ENCODE results near the gene CD28. TPM values are rescaled to one million over a fixed set of nuclear protein-coding genes. Genes with fewer than 3 reads are reported as not detected.
"Not testable (repeated sequence)": the region's sequence is repeated elsewhere in the genome, so short reads cannot be mapped to it uniquely, and the experiment has no call there.

Gene CD28
- polyA plus RNA-seq, 3 donors from 2014 or later: 0.04 to 0.37 (median 0.13) TPM

DNA sequence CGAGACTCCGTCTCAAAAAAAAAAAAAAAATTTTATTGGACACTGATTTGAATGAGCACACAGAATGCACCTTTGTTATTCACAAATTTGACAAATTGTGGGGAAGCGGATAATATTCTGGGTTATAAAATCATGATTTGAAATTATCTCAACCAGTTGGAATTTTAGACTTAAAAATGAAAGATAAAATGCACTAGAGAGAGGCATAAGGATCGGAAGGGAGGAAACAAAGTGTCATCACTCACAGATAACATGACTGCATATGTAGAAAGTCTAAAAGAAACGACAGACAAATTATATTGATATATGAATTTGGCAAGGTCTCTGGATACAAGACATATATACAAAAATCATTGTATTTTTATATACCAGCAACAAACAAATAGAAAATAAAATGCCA lies 70.6 kb downstream of the CD28 start:
- no peaks in the 10 kb centered on the region for H3K36me3 Mint-ChIP-seq
- H3K9me3 Mint-ChIP-seq: peaks cover 0 to 4% (median 0%) of the 10 kb centered on the region in 6 donors
- DNase-seq: no peak
- no peak overlapping the region for H3K27ac Mint-ChIP-seq
- peaks cover 14% of the 10 kb centered on the region in 2 donors for H3K4me1 Mint-ChIP-seq
- H3K4me3 Mint-ChIP-seq: no peak overlapping the region
- H3K27me3 Mint-ChIP-seq (ENCODE audit: low read depth in 3 of 3): peaks cover 0 to 7% (median 5%) of the 10 kb centered on the region in 3 donors

DNA sequence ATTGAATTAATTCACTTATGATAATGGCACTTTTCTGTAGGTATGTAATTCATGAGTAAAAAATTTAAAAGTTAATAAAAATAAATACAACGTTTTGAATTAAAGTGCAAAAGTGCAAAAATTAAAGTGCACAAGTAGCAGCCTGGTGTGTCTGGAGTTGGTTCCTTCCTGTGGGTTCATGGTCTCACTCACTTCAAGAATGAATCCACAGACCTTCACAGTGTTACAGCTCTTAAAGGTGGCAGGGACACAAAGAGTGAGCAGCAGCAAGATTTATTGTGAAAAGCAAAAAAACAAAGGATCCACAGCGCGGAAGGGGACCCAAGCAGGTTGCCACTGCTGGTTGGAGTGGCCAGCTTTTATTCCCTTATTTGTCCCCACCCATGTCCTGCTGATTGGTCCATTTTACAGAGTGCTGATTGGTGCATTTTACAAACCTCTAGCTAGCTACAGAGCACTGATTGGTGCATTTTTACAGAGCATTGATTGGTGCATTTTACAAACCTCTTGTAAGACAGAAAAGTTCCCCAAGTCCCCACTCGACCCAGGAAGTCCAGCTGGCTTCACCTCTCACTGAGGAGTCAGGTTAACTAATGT lies 73.1 kb downstream of the CD28 start:
- peaks cover 22 to 23% of the 10 kb centered on the region in 2 donors for H3K4me1 Mint-ChIP-seq
- peak; percentile 21 to 40 (median 23) for DNase-seq
- peak overlapping the region in 4 of 5 donors; percentile 17 to 49 (median 39) for H3K4me3 Mint-ChIP-seq
- not testable (repeated sequence) for H3K36me3 Mint-ChIP-seq; H3K27me3 Mint-ChIP-seq (ENCODE audit: low read depth in 3 of 3); H3K9me3 Mint-ChIP-seq
- peak overlapping the region in 4 of 6 donors; percentile 30 to 83 (median 60) for H3K27ac Mint-ChIP-seq

DNA sequence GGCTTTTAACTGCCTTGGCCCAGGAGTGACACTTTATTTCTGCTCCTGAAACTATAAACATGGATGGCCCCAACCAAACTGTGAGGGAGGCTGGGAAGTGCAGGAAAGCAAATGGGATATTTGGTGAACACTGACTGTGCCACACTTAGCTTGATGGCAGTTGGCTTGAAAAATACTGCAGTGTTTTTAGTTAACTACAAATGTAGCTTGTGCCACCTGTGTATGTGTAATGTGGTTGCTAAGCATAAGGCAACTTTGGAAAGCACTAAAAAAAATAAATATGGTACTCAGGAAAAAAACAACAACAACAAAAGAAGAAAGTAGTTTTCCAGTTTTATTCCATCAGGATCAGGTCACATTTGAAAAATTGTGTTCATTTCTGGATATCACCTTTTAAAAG lies 73.8 kb downstream of the CD28 start:
- Mint-ChIP-seq H3K27ac (peak overlapping the region in 2 of 6 donors; percentile 52 to 62), H3K4me3 (no peak overlapping the region), H3K27me3 (ENCODE audit: low read depth in 3 of 3) (peaks cover 0 to 5% (median 0%) of the 10 kb centered on the region in 3 donors), H3K9me3 (no peaks in the 10 kb centered on the region), H3K4me1 (peaks cover 26 to 27% of the 10 kb centered on the region in 2 donors), H3K36me3 (peaks cover 0 to 3% (median 0%) of the 10 kb centered on the region in 3 donors)
- DNase-seq: no peak

DNA sequence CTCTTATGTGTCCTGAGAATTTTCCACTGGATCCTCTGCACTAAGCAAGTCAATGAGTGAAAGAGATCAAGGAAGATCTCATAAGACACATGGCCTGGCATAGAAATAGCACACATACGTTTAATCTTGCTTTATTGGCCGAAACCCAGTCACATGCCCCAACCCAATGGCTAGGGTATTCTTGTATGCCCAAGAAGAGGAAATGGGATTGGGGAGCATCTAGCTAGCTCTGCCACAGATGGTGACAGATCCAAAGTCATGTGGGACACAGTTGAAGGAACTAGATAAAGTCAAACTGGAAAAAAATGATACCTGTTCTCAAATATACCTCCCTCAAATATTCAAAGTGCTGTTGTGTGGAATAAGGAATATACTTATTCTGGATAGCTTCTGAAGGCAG lies 74.7 kb downstream of the CD28 start:
- Mint-ChIP-seq H3K4me3 (no peak overlapping the region), H3K9me3 (no peaks in the 10 kb centered on the region), H3K27me3 (ENCODE audit: low read depth in 3 of 3) (peaks cover 0 to 2% (median 0%) of the 10 kb centered on the region in 3 donors), H3K36me3 (peaks cover 0 to 3% (median 0%) of the 10 kb centered on the region in 3 donors), H3K4me1 (peaks cover 26 to 27% of the 10 kb centered on the region in 2 donors), H3K27ac (peak overlapping the region in 1 of 6 donors; percentile 24)
- no peak for DNase-seq

DNA sequence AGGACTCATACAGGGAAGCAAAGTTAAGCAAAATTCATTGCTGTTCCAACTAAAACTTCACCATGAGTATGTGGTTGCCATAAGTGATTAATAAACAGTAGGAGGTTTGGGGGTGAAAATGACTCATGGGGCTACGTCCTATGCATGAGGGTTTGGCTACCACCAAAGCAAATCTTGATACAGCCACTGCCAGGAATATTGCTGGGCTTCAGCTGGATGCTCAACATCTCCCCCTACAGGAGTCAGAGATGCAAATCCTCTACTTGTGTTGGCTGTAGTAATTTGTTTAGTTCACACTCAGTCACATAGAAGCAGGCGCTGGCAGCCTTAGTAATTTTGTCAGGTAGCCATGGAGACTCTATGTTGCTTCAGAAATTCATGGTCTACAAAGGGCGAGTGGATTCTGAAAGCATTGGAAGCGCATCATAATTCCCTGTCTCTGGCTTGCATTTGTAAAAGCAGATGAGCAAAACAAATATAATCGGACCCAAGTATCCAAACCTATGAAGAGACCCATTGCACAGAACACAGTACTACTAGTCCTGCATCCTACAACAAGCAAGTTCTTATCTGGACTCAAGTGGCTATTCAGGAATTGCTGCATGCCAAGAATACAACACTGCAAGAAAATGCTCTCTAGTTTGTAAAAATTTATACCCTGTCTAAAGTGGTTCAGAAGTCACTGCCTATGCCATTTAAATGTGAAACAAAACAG lies 76.0 kb downstream of the CD28 start:
- H3K27ac Mint-ChIP-seq: no peak overlapping the region
- peaks cover 0 to 2% (median 0%) of the 10 kb centered on the region in 3 donors for H3K27me3 Mint-ChIP-seq (ENCODE audit: low read depth in 3 of 3)
- no peaks in the 10 kb centered on the region for H3K9me3 Mint-ChIP-seq
- no peak overlapping the region for H3K4me3 Mint-ChIP-seq
- peaks cover 0 to 3% (median 0%) of the 10 kb centered on the region in 3 donors for H3K36me3 Mint-ChIP-seq
- peaks cover 26 to 27% of the 10 kb centered on the region in 2 donors for H3K4me1 Mint-ChIP-seq
- DNase-seq: peak; percentile 30 to 53 (median 51)

DNA sequence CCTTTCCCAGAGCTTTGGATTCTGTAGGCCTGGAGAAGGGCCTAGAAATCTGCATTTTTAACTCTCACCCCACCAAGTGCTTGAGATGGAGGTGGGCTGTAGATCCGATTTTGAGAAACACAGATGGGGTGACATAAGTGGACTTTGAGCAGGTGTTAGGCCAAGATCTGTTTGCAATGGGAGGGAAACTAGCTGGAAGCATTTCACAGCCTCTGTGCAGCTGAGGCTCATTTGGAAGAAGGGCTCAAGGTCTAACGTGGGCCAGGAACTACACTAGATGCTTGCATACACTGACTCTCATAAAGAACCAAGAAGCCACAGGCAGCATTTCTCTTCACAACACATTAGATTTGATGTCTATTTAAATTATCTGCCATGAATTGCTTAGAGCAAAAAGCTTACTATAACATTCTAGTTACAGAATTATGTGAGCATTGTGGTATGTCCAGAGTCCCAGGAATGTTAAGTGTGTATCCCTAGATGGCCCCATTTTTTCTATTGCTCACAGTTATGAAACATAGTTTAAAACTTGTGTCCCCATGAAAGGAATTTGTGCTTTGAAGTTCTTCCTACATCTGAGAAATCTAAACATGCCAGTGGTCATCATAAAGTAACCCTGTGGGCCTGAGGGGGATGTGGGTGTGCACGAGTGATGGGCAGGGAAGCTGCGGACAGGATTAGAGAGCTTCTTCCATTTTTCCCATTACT lies 77.2 kb downstream of the CD28 start:
- Mint-ChIP-seq H3K4me1 (peaks cover 23 to 27% of the 10 kb centered on the region in 2 donors), H3K4me3 (no peak overlapping the region), H3K27ac (peak overlapping the region in 1 of 6 donors; percentile 27), H3K36me3 (peaks cover 0 to 3% (median 0%) of the 10 kb centered on the region in 3 donors), H3K9me3 (no peaks in the 10 kb centered on the region), H3K27me3 (ENCODE audit: low read depth in 3 of 3) (peaks cover 0 to 2% (median 0%) of the 10 kb centered on the region in 3 donors)
- DNase-seq: no peak

DNA sequence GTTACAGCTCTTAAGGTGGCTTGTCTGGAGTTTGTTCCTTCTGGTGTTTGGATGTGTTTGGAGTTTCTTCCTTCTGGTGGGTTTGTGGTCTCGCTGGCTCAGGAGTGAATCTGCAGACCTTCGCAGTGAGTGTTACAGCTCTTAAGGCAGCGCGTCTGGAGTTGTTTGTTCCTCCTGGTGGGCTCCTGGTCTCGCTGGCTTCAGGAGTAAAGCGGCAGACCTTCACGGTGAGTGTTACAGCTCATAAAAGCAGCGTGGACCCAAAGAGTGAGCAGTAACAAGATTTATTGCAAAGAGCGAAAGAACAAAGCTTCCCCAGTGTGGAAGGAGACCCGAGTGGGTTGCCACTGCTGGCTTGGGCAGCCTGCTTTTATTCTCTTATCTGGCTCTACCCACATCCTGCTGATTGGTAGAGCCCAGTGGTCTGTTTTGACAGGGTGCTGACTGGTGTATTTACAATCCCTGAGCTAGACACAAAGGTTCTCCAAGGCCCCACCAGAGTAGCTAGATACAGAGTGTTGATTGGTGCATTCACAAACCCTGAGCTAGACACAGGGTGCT lies 78.4 kb downstream of the CD28 start:
- DNase-seq; H3K36me3 Mint-ChIP-seq; H3K27me3 Mint-ChIP-seq (ENCODE audit: low read depth in 3 of 3); H3K9me3 Mint-ChIP-seq: not testable (repeated sequence)
- Mint-ChIP-seq H3K4me3 (peak overlapping the region in 4 of 5 donors; percentile 17 to 65 (median 46)), H3K4me1 (peaks cover 16 to 18% of the 10 kb centered on the region in 2 donors), H3K27ac (peak overlapping the region in 1 of 6 donors; percentile 13)

DNA sequence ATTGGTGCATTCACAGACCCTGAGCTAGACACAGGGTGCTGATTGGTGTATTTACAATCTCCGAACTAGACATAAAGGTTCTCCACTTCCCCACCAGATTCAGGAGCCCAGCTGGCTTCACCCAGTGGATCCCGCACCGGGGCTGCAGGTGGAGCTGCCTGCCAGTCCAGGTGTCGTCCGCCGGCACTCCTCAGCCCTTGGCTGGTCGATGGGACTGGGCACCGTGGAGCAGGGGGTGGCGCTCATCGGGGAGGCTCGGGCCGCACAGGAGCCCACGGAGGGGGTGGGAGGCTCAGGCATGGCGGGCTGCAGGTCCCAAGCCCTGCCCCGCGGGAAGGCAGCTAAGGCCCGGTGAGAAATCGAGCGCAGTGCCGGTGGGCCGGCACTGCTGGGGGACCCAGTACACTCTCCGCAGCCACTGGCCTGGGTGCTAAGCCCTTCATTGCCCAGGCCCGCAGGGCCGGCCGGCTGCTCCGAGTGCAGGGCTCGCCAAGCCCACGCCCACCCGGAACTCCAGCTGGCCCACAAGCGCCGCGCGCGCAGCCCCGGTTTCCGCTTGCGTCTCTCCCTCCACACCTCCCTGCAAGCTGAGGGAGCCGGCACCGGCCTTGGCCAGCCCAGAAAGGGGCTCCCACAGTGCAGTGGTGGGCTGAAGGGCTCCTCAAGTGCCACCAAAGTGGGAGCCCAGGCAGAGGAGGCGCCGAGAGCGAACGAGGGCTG lies 79.1 kb downstream of the CD28 start:
- H3K27ac Mint-ChIP-seq; DNase-seq; H3K27me3 Mint-ChIP-seq (ENCODE audit: low read depth in 3 of 3); H3K4me3 Mint-ChIP-seq; H3K36me3 Mint-ChIP-seq; H3K9me3 Mint-ChIP-seq: not testable (repeated sequence)
- peaks cover 12 to 13% of the 10 kb centered on the region in 2 donors for H3K4me1 Mint-ChIP-seq

DNA sequence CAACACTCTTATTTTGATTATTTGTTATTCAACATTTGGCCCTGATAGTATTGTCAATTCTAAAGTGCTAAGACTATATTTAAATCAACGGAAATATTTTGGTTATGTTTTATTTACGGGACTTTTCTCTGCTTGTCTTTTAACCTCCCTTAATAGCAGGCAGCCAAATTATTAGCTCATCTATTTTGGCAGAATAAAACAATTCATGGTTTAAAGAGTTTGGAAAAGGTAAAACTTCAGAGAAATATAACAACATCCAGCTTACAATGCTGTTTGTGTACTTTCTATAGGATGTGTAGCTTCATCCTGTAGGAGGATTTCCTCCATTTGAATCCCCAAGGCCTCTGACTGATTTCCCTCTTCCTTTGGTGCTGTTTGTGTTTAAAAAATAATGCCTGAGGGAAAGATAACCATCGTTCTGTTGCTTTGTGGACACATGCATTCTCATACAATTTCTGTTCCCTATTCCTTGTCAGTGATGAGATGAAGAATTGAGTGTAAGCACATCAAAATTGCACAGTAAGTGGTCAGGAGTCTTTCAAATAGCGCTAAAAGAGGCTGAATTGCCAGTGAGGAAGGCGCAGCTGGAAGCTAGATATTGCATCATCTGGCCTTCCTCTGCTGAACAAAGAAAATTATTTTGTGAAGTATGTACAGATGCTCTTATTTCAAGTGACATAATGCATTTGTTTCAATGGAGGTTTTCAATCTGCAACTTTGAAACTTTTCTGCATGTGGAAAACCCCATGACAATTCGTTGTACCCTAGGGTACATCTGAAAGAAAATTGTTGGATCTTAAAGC lies 80.3 kb downstream of the CD28 start:
- Mint-ChIP-seq H3K27me3 (ENCODE audit: low read depth in 3 of 3) (peaks cover 0 to 2% (median 0%) of the 10 kb centered on the region in 3 donors), H3K27ac (no peak overlapping the region), H3K4me3 (no peak overlapping the region), H3K36me3 (peaks cover 0 to 3% (median 0%) of the 10 kb centered on the region in 3 donors), H3K4me1 (peaks cover 12 to 13% of the 10 kb centered on the region in 2 donors), H3K9me3 (no peaks in the 10 kb centered on the region)
- DNase-seq: no peak

DNA sequence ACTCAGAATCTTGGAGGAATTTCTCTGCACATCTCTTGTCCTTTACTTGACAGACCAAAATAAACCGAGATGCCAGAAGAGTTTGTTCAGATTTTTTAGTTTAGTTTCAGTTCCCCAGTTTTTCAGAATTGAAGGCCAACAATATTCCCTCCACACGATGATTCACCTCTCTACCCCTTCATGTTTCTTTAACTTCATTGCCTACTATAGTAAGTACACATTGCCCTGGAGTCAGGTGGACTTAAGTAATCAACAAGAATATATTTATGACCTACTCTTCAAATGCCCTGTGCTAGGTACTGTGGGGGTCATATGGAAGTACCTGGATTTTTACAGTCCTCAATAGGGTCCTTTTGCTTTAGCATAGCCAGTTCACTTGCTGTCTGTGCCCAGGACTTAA lies 81.5 kb downstream of the CD28 start:
- H3K4me3 Mint-ChIP-seq: no peak overlapping the region
- DNase-seq: no peak

More for the DNA sequence above, 81.5 kb downstream of the CD28 start:
- Mint-ChIP-seq H3K27me3 (ENCODE audit: low read depth in 3 of 3) (peaks cover 0 to 2% (median 0%) of the 10 kb centered on the region in 3 donors), H3K4me1 (peaks cover 4 to 5% of the 10 kb centered on the region in 2 donors), H3K9me3 (no peaks in the 10 kb centered on the region), H3K27ac (no peak overlapping the region), H3K36me3 (peaks cover 0 to 3% (median 0%) of the 10 kb centered on the region in 3 donors)

Data from immature natural killer cell (primary cell).